ENCODE measurements around the gene LCN15. TPM values are rescaled to one million over a fixed set of nuclear protein-coding genes. Genes with fewer than 3 reads are reported as not detected.
A peak's percentile ranks its signal among the peaks of the same experiment; 100 is the strongest.

The LCN15 gene
- total and polyA plus RNA-seq, 2 of the 13 experiments (the other 11 are each of a cell fraction or from before 2014, with no cell fraction given) = 1.3 to 53.7 TPM

DNA sequence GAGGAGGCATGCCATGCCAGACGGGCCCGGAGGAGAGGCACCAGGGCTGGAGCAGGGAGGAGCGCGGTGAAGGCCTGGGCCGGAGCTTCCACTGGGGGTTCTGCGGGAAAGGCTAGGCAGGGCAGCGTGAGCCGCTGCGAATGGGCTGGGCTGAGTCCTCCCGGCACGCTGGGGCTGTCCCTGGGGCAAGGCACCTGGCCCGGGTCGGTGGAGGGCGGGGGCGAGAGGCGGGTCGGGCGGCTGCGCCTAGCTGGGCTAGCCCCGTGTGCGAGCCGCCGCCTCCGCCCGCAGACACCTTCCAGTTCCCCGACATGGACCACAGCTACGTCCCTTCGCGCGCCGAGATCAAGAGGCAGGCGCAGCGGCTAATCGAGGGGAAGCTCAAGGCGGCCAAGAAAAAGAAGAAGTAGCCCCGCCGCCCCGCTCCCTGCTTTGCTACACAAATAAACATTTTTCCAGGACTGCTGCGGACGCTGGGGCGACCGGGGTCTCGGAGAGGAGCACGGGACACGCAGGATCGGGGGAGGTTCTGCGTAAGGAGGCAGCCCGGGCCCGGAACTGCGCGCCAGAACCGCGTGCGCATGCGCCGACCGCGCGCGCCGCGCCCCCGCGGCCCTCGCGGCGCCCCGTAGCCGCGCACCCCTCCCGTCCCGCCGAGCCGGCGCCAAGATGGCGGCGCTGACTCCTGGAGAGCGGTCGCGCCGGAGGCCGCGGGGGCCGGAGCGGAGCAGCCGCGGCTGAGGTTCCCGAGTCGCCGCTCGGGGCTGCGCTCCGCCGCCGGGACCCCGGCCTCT lies 43.2 kb upstream of the LCN15 start, which contains the start of gene RABL6 (continued):
- TF ChIP-seq RERE (CRISPR knock-in tag; IDR thresholded peaks at IDR 0.05; ENCODE audit: low read depth) = no peak
- no peak for TF ChIP-seq PHB2 (IDR thresholded peaks at IDR 0.05; ENCODE audit: partially characterized antibody)
- no peak for TF ChIP-seq CHCHD3 (CRISPR knock-in tag; IDR thresholded peaks at IDR 0.05)
- TF ChIP-seq ZNF75D (CRISPR knock-in tag; IDR thresholded peaks at IDR 0.05; ENCODE audit: borderline replicate concordance) = no peak
- 0 out of 2 replicates have a peak, but pooled peaks have one; percentile 28 for TF ChIP-seq HDAC2 (CRISPR knock-in tag; IDR thresholded peaks at IDR 0.05)
- TF ChIP-seq, protein P1, sequence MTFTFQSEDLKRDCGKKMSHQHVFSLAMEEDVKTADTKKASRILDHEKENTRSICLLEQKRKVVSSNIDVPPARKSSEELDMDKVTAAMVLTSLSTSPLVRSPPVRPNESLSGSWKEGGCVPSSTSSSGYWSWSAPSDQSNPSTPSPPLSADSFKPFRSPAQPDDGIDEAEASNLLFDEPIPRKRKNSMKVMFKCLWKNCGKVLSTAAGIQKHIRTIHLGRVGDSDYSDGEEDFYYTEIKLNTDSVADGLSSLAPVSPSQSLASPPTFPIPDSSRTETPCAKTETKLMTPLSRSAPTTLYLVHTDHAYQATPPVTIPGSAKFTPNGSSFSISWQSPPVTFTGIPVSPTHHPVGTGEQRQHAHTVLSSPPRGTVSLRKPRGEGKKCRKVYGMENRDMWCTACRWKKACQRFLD (CRISPR knock-in tag; IDR thresholded peaks at IDR 0.05; ENCODE audit: borderline replicate concordance) = 0 out of 2 replicates have a peak, but pooled peaks have one; percentile 15
- TF ChIP-seq HOXA5 (CRISPR knock-in tag; IDR thresholded peaks at IDR 0.05) = no peak
- TF ChIP-seq, protein P2, sequence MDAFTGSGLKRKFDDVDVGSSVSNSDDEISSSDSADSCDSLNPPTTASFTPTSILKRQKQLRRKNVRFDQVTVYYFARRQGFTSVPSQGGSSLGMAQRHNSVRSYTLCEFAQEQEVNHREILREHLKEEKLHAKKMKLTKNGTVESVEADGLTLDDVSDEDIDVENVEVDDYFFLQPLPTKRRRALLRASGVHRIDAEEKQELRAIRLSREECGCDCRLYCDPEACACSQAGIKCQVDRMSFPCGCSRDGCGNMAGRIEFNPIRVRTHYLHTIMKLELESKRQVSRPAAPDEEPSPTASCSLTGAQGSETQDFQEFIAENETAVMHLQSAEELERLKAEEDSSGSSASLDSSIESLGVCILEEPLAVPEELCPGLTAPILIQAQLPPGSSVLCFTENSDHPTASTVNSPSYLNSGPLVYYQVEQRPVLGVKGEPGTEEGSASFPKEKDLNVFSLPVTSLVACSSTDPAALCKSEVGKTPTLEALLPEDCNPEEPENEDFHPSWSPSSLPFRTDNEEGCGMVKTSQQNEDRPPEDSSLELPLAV (CRISPR knock-in tag; conservative IDR thresholded peaks at IDR 0.05; ENCODE audit: low read depth) = no peak
- peak; percentile 21; the same call in 1 of the 2 replicates for TF ChIP-seq KLF6 (CRISPR knock-in tag; IDR thresholded peaks at IDR 0.05)
- no peak for TF ChIP-seq BATF2 (CRISPR knock-in tag; IDR thresholded peaks at IDR 0.05)
- TF ChIP-seq KLF12 (CRISPR knock-in tag; IDR thresholded peaks at IDR 0.05; ENCODE audit: borderline replicate concordance) = peak; percentile 67
- TF ChIP-seq, protein P3, sequence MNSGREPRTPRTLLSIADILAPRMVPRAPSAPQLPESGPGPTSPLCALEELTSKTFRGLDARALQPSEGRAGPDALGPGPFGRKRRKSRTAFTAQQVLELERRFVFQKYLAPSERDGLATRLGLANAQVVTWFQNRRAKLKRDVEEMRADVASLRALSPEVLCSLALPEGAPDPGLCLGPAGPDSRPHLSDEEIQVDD (CRISPR knock-in tag; IDR thresholded peaks at IDR 0.05; ENCODE audit: borderline replicate concordance) = no peak
- peak; percentile 38; the same call in 1 of the 2 replicates for TF ChIP-seq ZBTB43 (CRISPR knock-in tag; conservative IDR thresholded peaks at IDR 0.05)
- no peak for TF ChIP-seq ELF1 (CRISPR knock-in tag; IDR thresholded peaks at IDR 0.05)
- peak; percentile 40; the same call in 1 of the 2 replicates for TF ChIP-seq NFKB2 (CRISPR knock-in tag; IDR thresholded peaks at IDR 0.05; ENCODE audit: borderline replicate concordance)
- TF ChIP-seq CCDC6 (CRISPR knock-in tag; IDR thresholded peaks at IDR 0.05) = peak; percentile 58
- no peak for TF ChIP-seq TRIM24 (CRISPR knock-in tag; IDR thresholded peaks at IDR 0.05)
- no peak; the same call in 1 of the 2 replicates for TF ChIP-seq BRCA1 (CRISPR knock-in tag; IDR thresholded peaks at IDR 0.05)
